NT2/D1 (cell line): ENCODE results near the gene SELENOM.

Source experiments
- YY1 ChIP-seq: IDR thresholded peaks from 2 replicates; pipeline ENCODE4 v1.6.1; 2011; ENCODE audit not compliant: insufficient read length, insufficient read depth
- ZNF274 ChIP-seq: IDR thresholded peaks from 2 replicates; pipeline ENCODE4 v1.6.1; 2011; ENCODE audit warnings: mild to moderate bottlenecking, low read depth, low read length

DNA sequence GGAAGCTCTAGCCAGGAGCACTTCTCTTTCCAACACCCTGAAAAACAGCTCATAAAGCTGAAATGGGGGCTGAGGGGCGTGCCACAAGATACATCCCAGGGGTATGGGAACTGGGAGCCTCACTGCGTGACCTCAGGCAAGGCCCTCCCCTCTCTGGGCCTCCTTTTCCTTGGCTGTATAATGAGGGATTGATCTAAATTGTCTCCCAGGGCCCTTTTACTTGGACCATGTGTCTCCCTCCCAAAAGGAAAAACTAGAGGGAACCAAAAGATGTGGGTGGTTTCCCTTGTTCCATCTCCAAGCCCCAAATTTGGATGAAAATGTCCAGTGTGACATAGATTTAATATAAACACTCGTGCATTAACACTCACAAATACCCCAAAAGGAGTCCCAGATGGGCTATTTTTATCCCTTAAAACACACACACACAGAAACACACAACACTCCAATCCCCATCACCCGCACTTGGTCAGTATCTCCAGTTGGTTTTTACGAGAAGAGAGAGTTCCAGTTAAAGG, 52.2 kb downstream of the SELENOM start:
- TF ChIP-seq ZNF274 (no peak), YY1 (no peak)
